ENCODE measurements around the gene PTDSS2.

DNA sequence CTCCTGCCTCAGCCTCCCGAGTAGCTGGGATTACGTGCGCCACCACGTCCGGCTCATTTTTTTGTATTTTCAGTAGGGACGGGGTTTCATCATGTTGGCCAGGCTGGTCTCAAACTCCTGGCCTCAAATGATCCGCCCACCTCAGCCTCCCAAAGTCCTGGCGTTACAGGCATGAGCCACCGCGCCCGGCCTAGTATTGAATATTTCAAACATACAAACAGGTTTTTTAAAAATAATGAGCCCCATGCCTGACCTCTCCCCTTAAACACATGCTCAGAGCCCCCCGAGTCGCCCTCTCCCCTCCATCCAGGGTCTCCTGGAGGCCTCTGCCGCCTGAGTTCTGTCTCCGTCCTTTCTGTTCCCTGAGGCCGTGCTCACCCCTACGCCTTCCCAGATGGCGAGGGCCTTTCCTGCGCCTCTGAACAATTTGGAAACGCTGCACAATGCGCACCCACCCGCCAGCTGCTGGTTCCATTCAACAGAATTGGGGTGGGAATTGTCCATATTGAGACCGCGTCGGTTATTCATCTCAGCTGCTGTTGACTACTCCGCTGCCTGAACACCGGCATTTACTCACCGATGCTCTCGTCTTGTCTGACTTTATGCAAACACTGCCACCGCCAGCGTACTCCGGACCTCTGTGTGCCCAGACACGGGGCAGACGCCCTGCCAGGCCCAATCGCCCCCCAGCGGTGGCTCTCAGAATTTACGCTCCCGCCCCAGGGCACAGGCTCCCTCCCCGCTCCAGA is 70.5 kb downstream of the PTDSS2 start:
- TF ChIP-seq, protein P1, sequence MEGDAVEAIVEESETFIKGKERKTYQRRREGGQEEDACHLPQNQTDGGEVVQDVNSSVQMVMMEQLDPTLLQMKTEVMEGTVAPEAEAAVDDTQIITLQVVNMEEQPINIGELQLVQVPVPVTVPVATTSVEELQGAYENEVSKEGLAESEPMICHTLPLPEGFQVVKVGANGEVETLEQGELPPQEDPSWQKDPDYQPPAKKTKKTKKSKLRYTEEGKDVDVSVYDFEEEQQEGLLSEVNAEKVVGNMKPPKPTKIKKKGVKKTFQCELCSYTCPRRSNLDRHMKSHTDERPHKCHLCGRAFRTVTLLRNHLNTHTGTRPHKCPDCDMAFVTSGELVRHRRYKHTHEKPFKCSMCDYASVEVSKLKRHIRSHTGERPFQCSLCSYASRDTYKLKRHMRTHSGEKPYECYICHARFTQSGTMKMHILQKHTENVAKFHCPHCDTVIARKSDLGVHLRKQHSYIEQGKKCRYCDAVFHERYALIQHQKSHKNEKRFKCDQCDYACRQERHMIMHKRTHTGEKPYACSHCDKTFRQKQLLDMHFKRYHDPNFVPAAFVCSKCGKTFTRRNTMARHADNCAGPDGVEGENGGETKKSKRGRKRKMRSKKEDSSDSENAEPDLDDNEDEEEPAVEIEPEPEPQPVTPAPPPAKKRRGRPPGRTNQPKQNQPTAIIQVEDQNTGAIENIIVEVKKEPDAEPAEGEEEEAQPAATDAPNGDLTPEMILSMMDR (conservative IDR thresholded peaks at IDR 0.05; ENCODE audit: low read depth, low read length), result no peak
- no peak for TF ChIP-seq EZH2 (IDR thresholded peaks at IDR 0.05; ENCODE audit: borderline replicate concordance, low read depth, low read length, poor library complexity, severe bottlenecking)

All from A673 (cell line).